ACC112 (cell line): ENCODE data around the gene USP31.

Source experiments
- H2AFZ ChIP-seq: fragments of 200-600 bp; sonication (generic); one replicate; pipeline ENCODE4 v1.6.0; 2017; ENCODE audit warnings: antibody characterized with exemption, low read length; ENCODE audit not compliant: unreplicated experiment
- H3K27ac ChIP-seq: fragments of 200-600 bp; sonication (generic); 2 replicates; pipeline ENCODE4 v1.5.1; 2014; ENCODE audit warnings: low read depth, mild to moderate bottlenecking, antibody characterized with exemption, low read length, moderate library complexity
- H3K27me3 ChIP-seq: fragments of 200-600 bp; sonication (generic); 2 replicates; pipeline ENCODE4 v1.6.1; 2014; ENCODE audit warnings: mild to moderate bottlenecking, antibody characterized with exemption, low read length, moderate library complexity, mixed read lengths; ENCODE audit not compliant: insufficient read depth
- H3K36me3 ChIP-seq: fragments of 200-600 bp; sonication (generic); 2 replicates; pipeline ENCODE4 v1.6.1; 2016; ENCODE audit warnings: mild to moderate bottlenecking, antibody characterized with exemption, low read length, moderate library complexity, mixed read lengths; ENCODE audit not compliant: insufficient read depth
- H3K4me1 ChIP-seq: fragments of 200-600 bp; sonication (generic); one replicate; pipeline ENCODE4 v1.6.1; 2016; ENCODE audit warnings: low read length, mixed read lengths; ENCODE audit not compliant: insufficient read depth, unreplicated experiment, control insufficient read depth
- H3K4me3 ChIP-seq: fragments of 200-600 bp; sonication (generic); 2 replicates; pipeline ENCODE4 v1.5.1; 2014; ENCODE audit warnings: mild to moderate bottlenecking, low read depth, low read length
- H3K79me2 ChIP-seq: fragments of 200-600 bp; sonication (generic); one replicate; pipeline ENCODE4 v1.6.0; 2016; ENCODE audit warnings: low read length; ENCODE audit not compliant: control insufficient read depth, unreplicated experiment, insufficient read depth

USP31 gene

DNA sequence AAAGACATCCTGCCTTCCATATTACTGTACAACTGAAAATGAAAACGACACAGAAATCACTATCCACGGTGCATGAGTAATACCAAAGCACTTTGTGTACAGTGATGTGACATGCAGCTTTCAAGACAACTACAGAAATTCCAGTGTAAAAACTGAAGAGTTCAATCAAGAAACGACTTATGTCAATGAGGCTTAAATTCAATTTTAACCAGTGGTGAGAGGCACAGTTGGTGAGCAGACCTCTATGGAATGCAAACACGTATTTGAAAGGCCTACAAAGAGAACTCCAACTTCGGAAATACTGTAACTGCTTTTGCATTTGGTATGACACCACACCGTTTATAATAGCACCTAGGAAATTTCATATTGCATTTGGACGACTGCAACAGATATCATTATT lies 87.6 kb downstream of the USP31 start:
- Histone ChIP-seq H3K27ac (no peak overlapping the region), H3K79me2 (no peaks in the 10 kb centered on the region), H3K36me3 (no peaks in the 10 kb centered on the region), H3K27me3 (peaks cover 15% of the 10 kb centered on the region), H3K4me1 (no peaks in the 10 kb centered on the region), H2AFZ (no peak overlapping the region), H3K4me3 (no peak overlapping the region)

DNA sequence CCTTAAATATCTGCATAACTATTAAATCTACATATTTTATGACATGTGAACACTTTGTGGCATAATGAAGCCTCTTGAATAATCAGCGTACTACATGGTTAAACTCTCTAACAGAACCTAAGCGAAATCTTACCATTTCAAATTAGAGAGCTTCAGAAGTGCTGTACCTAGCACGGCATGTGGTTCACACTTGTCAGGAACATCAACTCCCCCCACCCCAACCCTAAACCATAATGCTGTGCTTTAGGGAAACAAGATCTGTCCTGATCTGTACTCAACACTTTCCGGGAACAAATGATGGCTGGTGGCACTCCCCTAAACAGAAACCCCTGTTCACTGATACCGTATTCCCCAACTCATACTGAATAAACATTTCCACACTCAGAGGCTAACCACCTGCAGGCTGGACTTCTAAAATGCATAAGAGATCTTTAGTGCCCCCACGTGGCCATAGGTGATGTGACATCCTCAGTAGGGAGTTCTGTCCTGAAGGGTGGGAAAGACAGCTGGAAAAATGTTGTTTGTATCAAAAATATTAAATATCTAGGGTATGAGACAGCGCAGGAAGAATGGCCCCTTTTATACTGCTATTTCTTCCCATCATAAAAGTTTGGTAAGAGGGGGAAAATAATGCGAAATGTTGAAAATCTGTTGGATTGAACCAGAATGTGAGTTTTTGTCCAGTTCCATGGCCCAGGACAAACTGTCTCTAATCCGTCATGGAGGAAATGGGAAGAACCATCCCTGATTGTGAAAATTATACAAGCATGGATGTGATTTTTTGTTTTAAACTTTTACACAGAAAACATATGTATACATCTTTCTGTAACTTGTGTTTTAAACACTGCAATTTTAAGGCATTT lies 88.6 kb downstream of the USP31 start:
- no peak overlapping the region for H3K4me3 ChIP-seq
- H3K36me3 ChIP-seq = no peaks in the 10 kb centered on the region
- H3K27me3 ChIP-seq = peaks cover 23% of the 10 kb centered on the region
- H3K4me1 ChIP-seq = no peaks in the 10 kb centered on the region
- H3K79me2 ChIP-seq = no peaks in the 10 kb centered on the region
- H3K27ac ChIP-seq = no peak overlapping the region
- no peak overlapping the region for H2AFZ ChIP-seq

GRCh38 chr16:23059433-23059832 lies 89.8 kb downstream of the USP31 start:
- H3K4me3 ChIP-seq = no peak overlapping the region
- peaks cover 30% of the 10 kb centered on the region for H3K27me3 ChIP-seq
- H3K36me3 ChIP-seq = no peaks in the 10 kb centered on the region
- H2AFZ ChIP-seq = no peak overlapping the region
- no peaks in the 10 kb centered on the region for H3K79me2 ChIP-seq
- no peaks in the 10 kb centered on the region for H3K4me1 ChIP-seq
- H3K27ac ChIP-seq = no peak overlapping the region

DNA sequence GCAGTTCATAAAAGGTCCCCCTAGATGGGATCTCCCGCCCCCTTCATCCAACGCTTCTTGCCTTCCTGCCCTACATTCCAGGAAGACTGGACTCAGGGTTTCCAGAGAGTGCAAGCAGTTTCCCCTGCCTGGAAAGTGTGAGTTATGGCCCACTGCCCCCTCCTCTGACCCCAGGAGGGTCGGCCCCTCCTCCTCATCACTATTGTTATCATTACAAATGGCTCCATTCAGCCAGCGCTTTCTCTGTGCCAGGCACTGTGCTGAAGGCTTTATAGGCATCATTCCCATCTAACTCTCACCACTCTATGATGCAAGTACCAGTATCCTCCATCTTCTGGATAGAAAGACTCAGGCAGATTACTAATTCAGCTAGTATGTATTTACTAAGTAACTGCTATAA lies 90.7 kb downstream of the USP31 start:
- Histone ChIP-seq H3K27ac (no peak overlapping the region), H3K36me3 (no peaks in the 10 kb centered on the region), H3K4me3 (no peak overlapping the region), H3K4me1 (no peaks in the 10 kb centered on the region), H3K27me3 (peaks cover 39% of the 10 kb centered on the region), H3K79me2 (no peaks in the 10 kb centered on the region), H2AFZ (no peak overlapping the region)

- Histone ChIP-seq H3K79me2 (no peaks in the 10 kb centered on the region), H3K27ac (no peak overlapping the region), H3K4me3 (no peak overlapping the region), H2AFZ (no peak overlapping the region), H3K36me3 (no peaks in the 10 kb centered on the region), H3K4me1 (no peaks in the 10 kb centered on the region), H3K27me3 (peaks cover 54% of the 10 kb centered on the region)
Measured at GRCh38 chr16:23057013-23057596, 92.1 kb downstream of the USP31 start.

DNA sequence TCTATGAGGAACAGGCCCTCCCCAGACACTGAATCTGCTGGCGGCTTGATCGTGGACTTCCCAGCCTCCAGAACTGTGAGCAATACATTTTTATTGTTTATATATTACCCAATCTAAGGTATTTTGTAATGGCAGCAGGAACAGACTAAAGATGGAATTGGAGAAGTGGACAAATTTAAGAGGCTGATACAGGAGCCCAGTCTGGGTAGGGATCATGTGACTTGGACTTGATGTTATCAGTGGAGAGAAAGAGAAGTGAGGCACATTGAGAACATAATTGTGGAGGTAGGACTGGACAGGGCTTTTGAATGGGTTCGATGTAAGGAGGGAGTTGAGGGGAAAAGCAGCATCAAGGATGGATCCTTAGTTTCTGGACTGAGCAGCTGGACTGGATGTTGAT lies 93.8 kb downstream of the USP31 start:
- no peaks in the 10 kb centered on the region for H3K36me3 ChIP-seq
- no peak overlapping the region for H3K27ac ChIP-seq
- no peaks in the 10 kb centered on the region for H3K79me2 ChIP-seq
- no peak overlapping the region for H3K4me3 ChIP-seq
- H2AFZ ChIP-seq = no peak overlapping the region
- H3K4me1 ChIP-seq = no peaks in the 10 kb centered on the region
- peaks cover 67% of the 10 kb centered on the region for H3K27me3 ChIP-seq

DNA sequence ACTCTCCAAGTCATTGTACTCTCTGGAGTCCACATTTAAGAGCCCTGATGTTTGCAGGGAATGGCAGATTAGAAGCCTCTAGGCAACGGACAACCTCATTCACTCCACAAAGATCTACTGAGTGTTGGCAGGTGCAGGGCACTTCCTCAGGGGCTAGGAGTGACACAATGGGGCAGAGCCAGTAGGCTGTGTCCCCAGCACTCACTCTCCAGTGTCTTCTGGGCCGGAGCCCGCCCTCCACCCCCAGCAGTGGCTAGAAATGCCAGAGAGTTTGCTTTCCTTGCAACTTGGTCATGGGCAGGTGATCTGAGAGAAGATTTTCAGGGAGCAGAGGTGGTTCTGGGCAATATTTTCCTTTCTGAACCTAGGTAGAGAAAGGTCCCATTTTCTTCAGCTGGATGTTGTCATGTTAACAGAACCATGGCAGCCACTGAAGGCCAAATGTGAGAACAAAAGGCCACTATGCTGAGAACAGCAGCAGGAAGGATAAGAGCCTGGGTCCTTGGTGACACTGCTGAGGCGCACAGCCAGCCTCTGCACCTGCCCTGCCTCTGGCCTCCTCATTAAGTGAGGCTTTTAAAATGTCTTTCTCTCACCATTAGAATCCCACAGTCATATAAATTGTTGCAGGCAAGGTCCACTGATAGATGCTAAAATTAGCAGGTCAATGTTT lies 96.2 kb downstream of the USP31 start:
- no peaks in the 10 kb centered on the region for H3K36me3 ChIP-seq
- no peak overlapping the region for H3K27ac ChIP-seq
- no peaks in the 10 kb centered on the region for H3K79me2 ChIP-seq
- H3K4me3 ChIP-seq = no peak overlapping the region
- H3K4me1 ChIP-seq = no peaks in the 10 kb centered on the region
- H3K27me3 ChIP-seq = peaks cover 77% of the 10 kb centered on the region
- no peak overlapping the region for H2AFZ ChIP-seq

DNA sequence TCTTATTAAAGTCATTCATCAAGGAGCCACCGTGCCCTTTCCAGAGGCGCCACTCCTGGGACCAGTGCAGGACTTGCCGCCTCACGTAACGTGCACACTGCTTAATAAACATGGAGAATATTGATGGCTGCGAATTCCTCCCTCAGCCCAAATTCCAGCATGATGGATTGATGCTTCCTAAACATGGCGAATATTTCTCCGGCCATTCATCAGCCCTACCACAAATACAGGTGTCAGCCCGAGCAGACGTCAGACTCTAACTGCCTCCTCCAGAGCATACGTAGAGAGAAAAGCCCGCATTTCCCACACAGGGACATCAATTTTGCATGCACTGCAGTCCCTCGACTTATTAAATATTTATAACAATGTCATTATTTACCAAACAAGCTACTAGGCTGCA lies 97.0 kb downstream of the USP31 start:
- no peaks in the 10 kb centered on the region for H3K79me2 ChIP-seq
- no peak overlapping the region for H2AFZ ChIP-seq
- no peak overlapping the region for H3K27ac ChIP-seq
- H3K4me3 ChIP-seq = no peak overlapping the region
- peaks cover 84% of the 10 kb centered on the region for H3K27me3 ChIP-seq
- H3K36me3 ChIP-seq = no peaks in the 10 kb centered on the region
- H3K4me1 ChIP-seq = no peaks in the 10 kb centered on the region

GRCh38 chr16:23051587-23051986 lies 97.7 kb downstream of the USP31 start:
- H3K4me1 ChIP-seq = no peaks in the 10 kb centered on the region
- peaks cover 83% of the 10 kb centered on the region for H3K27me3 ChIP-seq
- H2AFZ ChIP-seq = no peak overlapping the region
- no peaks in the 10 kb centered on the region for H3K79me2 ChIP-seq
- H3K36me3 ChIP-seq = no peaks in the 10 kb centered on the region
- no peak overlapping the region for H3K27ac ChIP-seq
- no peak overlapping the region for H3K4me3 ChIP-seq

DNA sequence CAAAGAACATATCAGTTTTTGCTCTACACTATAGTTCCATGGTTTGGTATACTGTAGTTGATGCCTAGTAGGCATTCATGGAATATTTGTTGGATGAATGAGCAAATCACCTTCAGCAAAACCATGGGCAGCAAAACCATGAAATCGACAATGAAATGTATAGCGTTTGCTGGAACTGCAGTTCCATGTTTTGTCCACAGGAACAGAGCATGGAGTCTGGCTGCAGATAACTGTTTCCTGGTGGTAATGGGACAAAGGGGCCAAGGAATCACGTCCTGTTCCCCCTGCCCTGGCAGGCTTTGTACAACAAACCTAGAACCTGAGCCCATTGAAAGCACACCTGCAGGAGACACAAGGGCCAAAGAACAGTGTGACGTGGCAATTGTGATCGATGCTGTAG lies 101.1 kb downstream of the USP31 start:
- Histone ChIP-seq H3K27me3 (peaks cover 68% of the 10 kb centered on the region), H3K27ac (no peak overlapping the region), H2AFZ (no peak overlapping the region), H3K79me2 (no peaks in the 10 kb centered on the region), H3K4me1 (no peaks in the 10 kb centered on the region), H3K36me3 (no peaks in the 10 kb centered on the region), H3K4me3 (no peak overlapping the region)

DNA sequence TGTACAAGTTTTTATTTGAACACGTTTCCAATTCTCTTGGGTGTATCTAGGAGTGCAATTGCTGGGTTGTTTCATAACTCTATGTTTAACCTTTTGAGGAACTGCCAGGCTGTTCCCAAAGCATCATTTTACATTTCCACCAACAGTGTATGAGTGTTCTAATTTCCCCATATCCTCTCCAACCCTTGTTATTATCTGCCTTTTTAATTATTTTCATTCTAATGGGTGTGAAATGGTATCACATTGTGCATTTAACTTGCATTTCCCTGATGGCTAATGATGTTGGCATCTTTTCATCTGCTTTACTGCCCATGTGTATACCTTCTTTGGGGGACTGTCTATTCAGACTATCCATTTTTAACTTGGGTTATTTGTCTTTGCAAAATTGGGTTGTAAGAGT lies 104.2 kb downstream of the USP31 start:
- no peaks in the 10 kb centered on the region for H3K79me2 ChIP-seq
- H3K4me1 ChIP-seq = no peaks in the 10 kb centered on the region
- H3K27ac ChIP-seq = no peak overlapping the region
- no peak overlapping the region for H3K4me3 ChIP-seq
- H3K27me3 ChIP-seq = peaks cover 51% of the 10 kb centered on the region
- no peak overlapping the region for H2AFZ ChIP-seq
- H3K36me3 ChIP-seq = no peaks in the 10 kb centered on the region
